ENCODE data around the gene AMN1. TPM values are rescaled to one million over a fixed set of nuclear protein-coding genes. Genes with fewer than 3 reads are reported as not detected.

Gene AMN1
- total and polyA plus RNA-seq, 2 of the 13 experiments (the other 11 are each of a cell fraction or from before 2014, with no cell fraction given), result 7.5 to 26.5 TPM

DNA sequence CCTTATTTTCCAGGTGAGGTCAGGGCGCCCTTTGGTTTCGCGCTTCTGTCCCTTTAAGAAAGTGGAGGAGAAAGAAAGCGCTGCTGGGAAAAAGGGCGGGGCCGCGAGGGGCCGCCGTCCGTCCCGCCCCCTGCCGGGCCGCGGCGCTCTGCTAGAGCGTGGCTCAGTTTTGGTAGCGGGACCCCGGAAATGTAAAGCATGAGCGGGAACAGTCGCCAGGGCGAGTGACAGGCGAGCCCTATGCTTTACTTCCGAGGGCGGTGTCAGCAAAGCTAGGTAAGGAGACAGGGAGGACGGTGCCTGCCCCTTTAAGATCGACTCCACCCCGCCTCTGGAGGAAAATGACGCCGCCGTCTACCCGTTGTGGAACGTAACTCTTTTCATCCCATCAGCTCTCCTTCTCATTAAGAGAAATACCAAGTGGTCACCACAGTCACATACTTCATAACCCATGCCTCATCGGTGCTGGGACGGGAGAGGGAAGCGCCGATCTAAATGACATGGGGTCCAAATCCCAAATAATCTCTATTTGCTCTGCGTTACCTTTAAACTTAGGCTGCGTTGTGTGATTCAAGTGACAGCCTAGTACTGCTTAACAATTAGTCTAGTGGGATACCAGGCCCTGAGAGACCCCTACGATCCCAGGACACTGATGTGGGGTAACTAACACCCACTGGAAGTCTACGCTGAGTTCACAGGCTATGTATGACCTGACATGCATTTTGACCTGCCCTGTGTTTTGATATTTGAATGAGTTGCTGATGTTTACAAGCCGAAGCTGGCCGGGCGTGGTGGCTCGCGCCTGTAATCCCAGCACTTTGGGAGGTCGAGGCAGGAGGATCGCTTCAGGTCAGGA is 69.5 kb downstream of the AMN1 start, which contains the start of gene ETFBKMT (continued):
- TF ChIP-seq, protein P1, sequence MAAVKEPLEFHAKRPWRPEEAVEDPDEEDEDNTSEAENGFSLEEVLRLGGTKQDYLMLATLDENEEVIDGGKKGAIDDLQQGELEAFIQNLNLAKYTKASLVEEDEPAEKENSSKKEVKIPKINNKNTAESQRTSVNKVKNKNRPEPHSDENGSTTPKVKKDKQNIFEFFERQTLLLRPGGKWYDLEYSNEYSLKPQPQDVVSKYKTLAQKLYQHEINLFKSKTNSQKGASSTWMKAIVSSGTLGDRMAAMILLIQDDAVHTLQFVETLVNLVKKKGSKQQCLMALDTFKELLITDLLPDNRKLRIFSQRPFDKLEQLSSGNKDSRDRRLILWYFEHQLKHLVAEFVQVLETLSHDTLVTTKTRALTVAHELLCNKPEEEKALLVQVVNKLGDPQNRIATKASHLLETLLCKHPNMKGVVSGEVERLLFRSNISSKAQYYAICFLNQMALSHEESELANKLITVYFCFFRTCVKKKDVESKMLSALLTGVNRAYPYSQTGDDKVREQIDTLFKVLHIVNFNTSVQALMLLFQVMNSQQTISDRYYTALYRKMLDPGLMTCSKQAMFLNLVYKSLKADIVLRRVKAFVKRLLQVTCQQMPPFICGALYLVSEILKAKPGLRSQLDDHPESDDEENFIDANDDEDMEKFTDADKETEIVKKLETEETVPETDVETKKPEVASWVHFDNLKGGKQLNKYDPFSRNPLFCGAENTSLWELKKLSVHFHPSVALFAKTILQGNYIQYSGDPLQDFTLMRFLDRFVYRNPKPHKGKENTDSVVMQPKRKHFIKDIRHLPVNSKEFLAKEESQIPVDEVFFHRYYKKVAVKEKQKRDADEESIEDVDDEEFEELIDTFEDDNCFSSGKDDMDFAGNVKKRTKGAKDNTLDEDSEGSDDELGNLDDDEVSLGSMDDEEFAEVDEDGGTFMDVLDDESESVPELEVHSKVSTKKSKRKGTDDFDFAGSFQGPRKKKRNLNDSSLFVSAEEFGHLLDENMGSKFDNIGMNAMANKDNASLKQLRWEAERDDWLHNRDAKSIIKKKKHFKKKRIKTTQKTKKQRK (IDR thresholded peaks at IDR 0.05; ENCODE audit: low read length), result no peak
- TF ChIP-seq WIZ (CRISPR knock-in tag; IDR thresholded peaks at IDR 0.05) (no peak), POLR2A (IDR thresholded peaks at IDR 0.05; ENCODE audit: insufficient read depth in 1 of 2, low read depth in 2 of 2, low read length in 2 of 2) (peak; percentile 43 to 52; a peak in 2 of 4 replicates), ZNF451 (CRISPR knock-in tag; IDR thresholded peaks at IDR 0.05) (peak; percentile 34; the same call in 1 of the 2 replicates), MED1 (CRISPR knock-in tag; IDR thresholded peaks at IDR 0.05) (no peak; the same call in 1 of the 2 replicates), EEA1 (CRISPR knock-in tag; IDR thresholded peaks at IDR 0.05; ENCODE audit: borderline replicate concordance) (no peak), KMT2A (CRISPR knock-in tag; IDR thresholded peaks at IDR 0.05) (no peak), ZNF264 (CRISPR knock-in tag; IDR thresholded peaks at IDR 0.05) (peak; percentile 47; the same call in 1 of the 2 replicates), TAF15 (IDR thresholded peaks at IDR 0.05; ENCODE audit: low read depth, low read length, poor library complexity, severe bottlenecking) (no peak), ETV5 (CRISPR knock-in tag; IDR thresholded peaks at IDR 0.05; ENCODE audit: borderline replicate concordance) (peak; percentile 86), PHF20 (CRISPR knock-in tag; IDR thresholded peaks at IDR 0.05) (peak; percentile 77), CBFB (CRISPR knock-in tag; IDR thresholded peaks at IDR 0.05) (no peak), MTA3 (CRISPR knock-in tag; IDR thresholded peaks at IDR 0.05) (no peak), ZNF773 (CRISPR knock-in tag; IDR thresholded peaks at IDR 0.05; ENCODE audit: borderline replicate concordance) (no peak), ZSCAN9 (CRISPR knock-in tag; IDR thresholded peaks at IDR 0.05; ENCODE audit: borderline replicate concordance) (peak; percentile 68; the same call in 1 of the 2 replicates)
- TF ChIP-seq, protein P2, sequence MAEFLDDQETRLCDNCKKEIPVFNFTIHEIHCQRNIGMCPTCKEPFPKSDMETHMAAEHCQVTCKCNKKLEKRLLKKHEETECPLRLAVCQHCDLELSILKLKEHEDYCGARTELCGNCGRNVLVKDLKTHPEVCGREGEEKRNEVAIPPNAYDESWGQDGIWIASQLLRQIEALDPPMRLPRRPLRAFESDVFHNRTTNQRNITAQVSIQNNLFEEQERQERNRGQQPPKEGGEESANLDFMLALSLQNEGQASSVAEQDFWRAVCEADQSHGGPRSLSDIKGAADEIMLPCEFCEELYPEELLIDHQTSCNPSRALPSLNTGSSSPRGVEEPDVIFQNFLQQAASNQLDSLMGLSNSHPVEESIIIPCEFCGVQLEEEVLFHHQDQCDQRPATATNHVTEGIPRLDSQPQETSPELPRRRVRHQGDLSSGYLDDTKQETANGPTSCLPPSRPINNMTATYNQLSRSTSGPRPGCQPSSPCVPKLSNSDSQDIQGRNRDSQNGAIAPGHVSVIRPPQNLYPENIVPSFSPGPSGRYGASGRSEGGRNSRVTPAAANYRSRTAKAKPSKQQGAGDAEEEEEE (CRISPR knock-in tag; IDR thresholded peaks at IDR 0.05; ENCODE audit: borderline replicate concordance), result no peak
- TF ChIP-seq, protein P3, sequence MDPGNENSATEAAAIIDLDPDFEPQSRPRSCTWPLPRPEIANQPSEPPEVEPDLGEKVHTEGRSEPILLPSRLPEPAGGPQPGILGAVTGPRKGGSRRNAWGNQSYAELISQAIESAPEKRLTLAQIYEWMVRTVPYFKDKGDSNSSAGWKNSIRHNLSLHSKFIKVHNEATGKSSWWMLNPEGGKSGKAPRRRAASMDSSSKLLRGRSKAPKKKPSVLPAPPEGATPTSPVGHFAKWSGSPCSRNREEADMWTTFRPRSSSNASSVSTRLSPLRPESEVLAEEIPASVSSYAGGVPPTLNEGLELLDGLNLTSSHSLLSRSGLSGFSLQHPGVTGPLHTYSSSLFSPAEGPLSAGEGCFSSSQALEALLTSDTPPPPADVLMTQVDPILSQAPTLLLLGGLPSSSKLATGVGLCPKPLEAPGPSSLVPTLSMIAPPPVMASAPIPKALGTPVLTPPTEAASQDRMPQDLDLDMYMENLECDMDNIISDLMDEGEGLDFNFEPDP (CRISPR knock-in tag; conservative IDR thresholded peaks at IDR 0.05), result no peak
- TF ChIP-seq, protein P4, sequence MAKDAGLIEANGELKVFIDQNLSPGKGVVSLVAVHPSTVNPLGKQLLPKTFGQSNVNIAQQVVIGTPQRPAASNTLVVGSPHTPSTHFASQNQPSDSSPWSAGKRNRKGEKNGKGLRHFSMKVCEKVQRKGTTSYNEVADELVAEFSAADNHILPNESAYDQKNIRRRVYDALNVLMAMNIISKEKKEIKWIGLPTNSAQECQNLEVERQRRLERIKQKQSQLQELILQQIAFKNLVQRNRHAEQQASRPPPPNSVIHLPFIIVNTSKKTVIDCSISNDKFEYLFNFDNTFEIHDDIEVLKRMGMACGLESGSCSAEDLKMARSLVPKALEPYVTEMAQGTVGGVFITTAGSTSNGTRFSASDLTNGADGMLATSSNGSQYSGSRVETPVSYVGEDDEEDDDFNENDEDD (CRISPR knock-in tag; IDR thresholded peaks at IDR 0.05; ENCODE audit: borderline replicate concordance), result peak; percentile 90; the same call in 1 of the 2 replicates
- TF ChIP-seq, protein P5, sequence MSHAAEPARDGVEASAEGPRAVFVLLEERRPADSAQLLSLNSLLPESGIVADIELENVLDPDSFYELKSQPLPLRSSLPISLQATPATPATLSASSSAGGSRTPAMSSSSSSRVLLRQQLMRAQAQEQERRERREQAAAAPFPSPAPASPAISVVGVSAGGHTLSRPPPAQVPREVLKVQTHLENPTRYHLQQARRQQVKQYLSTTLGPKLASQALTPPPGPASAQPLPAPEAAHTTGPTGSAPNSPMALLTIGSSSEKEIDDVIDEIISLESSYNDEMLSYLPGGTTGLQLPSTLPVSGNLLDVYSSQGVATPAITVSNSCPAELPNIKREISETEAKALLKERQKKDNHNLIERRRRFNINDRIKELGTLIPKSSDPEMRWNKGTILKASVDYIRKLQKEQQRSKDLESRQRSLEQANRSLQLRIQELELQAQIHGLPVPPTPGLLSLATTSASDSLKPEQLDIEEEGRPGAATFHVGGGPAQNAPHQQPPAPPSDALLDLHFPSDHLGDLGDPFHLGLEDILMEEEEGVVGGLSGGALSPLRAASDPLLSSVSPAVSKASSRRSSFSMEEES (CRISPR knock-in tag; IDR thresholded peaks at IDR 0.05), result peak; percentile 53
- TF ChIP-seq, protein P6, sequence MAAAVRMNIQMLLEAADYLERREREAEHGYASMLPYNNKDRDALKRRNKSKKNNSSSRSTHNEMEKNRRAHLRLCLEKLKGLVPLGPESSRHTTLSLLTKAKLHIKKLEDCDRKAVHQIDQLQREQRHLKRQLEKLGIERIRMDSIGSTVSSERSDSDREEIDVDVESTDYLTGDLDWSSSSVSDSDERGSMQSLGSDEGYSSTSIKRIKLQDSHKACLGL (CRISPR knock-in tag; IDR thresholded peaks at IDR 0.05), result 0 out of 2 replicates have a peak, but pooled peaks have one; percentile 25

Measured in HepG2 (cell line).